ENCODE data around the gene CACNB4.

DNA sequence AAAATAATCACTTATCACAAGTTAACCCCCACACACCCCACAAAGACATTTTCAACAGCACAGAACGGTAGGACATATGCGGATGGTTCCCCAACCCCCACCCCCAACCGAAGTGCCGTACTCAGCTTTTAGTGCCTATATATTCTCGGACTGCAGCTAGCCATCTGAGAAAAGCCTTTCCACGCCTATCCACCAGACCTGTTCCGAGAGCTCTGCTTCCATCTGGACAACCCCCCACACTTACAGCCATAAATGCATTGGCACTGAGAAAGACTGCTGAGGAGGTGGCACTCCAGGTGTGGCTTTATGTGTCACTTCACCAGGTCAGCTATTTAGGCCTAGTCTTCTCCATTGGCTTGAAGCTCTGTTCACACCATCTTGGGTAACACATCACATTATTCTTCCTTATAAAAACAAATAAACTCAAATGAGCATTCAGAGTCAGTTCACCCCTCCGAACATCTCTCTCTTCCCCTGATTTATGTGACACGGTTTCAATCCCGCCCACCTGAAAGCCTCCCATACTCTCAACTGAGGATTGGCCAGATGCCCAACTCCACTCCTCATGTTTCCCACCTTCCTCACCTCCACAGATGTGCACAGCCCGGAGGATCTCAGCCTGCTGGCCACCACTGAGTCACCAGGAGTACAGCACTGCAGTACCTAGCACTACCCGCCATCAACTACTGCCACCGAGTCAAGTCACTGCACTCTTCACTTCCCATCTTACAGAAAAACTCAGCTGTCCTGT, 127.4 kb downstream of the CACNB4 start:
- TF ChIP-seq POLR2AphosphoS5 (IDR thresholded peaks at IDR 0.05; ENCODE audit: low read depth) (no peak), GABPA (IDR thresholded peaks at IDR 0.05; ENCODE audit: low read depth) (no peak)
- TF ChIP-seq, protein P1, sequence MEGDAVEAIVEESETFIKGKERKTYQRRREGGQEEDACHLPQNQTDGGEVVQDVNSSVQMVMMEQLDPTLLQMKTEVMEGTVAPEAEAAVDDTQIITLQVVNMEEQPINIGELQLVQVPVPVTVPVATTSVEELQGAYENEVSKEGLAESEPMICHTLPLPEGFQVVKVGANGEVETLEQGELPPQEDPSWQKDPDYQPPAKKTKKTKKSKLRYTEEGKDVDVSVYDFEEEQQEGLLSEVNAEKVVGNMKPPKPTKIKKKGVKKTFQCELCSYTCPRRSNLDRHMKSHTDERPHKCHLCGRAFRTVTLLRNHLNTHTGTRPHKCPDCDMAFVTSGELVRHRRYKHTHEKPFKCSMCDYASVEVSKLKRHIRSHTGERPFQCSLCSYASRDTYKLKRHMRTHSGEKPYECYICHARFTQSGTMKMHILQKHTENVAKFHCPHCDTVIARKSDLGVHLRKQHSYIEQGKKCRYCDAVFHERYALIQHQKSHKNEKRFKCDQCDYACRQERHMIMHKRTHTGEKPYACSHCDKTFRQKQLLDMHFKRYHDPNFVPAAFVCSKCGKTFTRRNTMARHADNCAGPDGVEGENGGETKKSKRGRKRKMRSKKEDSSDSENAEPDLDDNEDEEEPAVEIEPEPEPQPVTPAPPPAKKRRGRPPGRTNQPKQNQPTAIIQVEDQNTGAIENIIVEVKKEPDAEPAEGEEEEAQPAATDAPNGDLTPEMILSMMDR (IDR thresholded peaks at IDR 0.05; ENCODE audit: insufficient read depth, low read length): no peak
